WTC11 (cell line): ENCODE measurements around the gene PLA2G2D. TPM values are rescaled to one million over a fixed set of nuclear protein-coding genes. Genes with fewer than 3 reads are reported as not detected.

Experiments used
- ATAC-seq: fragments of 200-7000 bp; cut with Tn5 transposase; 2 replicates; pipeline ENCODE4 v1.10.0; 2021; ENCODE audit warnings: mild to moderate bottlenecking, moderate library complexity
- CTCF ChIA-PET: fragments of 300-600 bp; sonication (Branson Sonifier 250); formaldehyde crosslinking; loops from one replicate; lab custom pipeline; 2021; ENCODE audit warnings: antibody characterized with exemption; lab: Charles Lee
- POLR2A ChIA-PET: fragments of 350-600 bp; sonication (Branson Sonifier 250); formaldehyde crosslinking; loops from one replicate; lab custom pipeline; 2021; ENCODE audit warnings: antibody characterized with exemption; lab: Charles Lee
- DNase-seq: peaks from one replicate; pipeline ENCODE4 v3.0.0; 2021; ENCODE audit warnings: low spot score
- H3K27ac Mint-ChIP-seq: 2 replicates; pipeline ENCODE4 v1.8.0; 2021; ENCODE audit warnings: mixed read lengths
- H3K27me3 Mint-ChIP-seq: 2 replicates; pipeline ENCODE4 v1.8.0; 2021; ENCODE audit warnings: low read depth, mild to moderate bottlenecking, moderate library complexity, mixed read lengths
- H3K36me3 Mint-ChIP-seq: 2 replicates; pipeline ENCODE4 v1.8.0; 2021; ENCODE audit warnings: mixed read lengths
- H3K4me1 Mint-ChIP-seq: 2 replicates; pipeline ENCODE4 v1.8.0; 2022; ENCODE audit warnings: mixed read lengths
- H3K4me3 Mint-ChIP-seq: 2 replicates; pipeline ENCODE4 v1.8.0; 2021; ENCODE audit warnings: mild to moderate bottlenecking, moderate library complexity, mixed read lengths
- H3K9me3 Mint-ChIP-seq: 2 replicates; pipeline ENCODE4 v1.8.0; 2021; ENCODE audit warnings: mixed read lengths
- ATF6 ChIP-seq: sonication (generic); formaldehyde crosslinking; IDR thresholded peaks from 2 replicates; pipeline ENCODE4 v1.8.1; 2023; ENCODE audit warnings: mild to moderate bottlenecking, missing genetic modification reagents
- CBFB ChIP-seq: sonication (generic); formaldehyde crosslinking; IDR thresholded peaks from 2 replicates; pipeline ENCODE4 v1.8.1; 2022; ENCODE audit warnings: mild to moderate bottlenecking, low read depth, missing genetic modification reagents
- E2F1 ChIP-seq: sonication (generic); formaldehyde crosslinking; IDR thresholded peaks from 2 replicates; pipeline ENCODE4 v1.8.0; 2022; ENCODE audit warnings: mild to moderate bottlenecking, missing genetic modification reagents
- ELF4 ChIP-seq: sonication (generic); formaldehyde crosslinking; IDR thresholded peaks from 2 replicates; pipeline ENCODE4 v1.8.1; 2022; ENCODE audit warnings: low read depth, mild to moderate bottlenecking, moderate library complexity, missing genetic modification reagents
- EMX1 ChIP-seq: fragments of 250-450 bp; sonication (Bioruptor Pico); IDR thresholded peaks from 2 replicates; pipeline ENCODE4 v1.8.0; 2021; ENCODE audit warnings: mild to moderate bottlenecking
- FOXJ3 ChIP-seq: sonication (generic); formaldehyde crosslinking; IDR thresholded peaks from 2 replicates; pipeline ENCODE4 v1.9.0; 2021; ENCODE audit warnings: missing genetic modification reagents, mild to moderate bottlenecking, borderline replicate concordance
- FOXP1 ChIP-seq: sonication (generic); formaldehyde crosslinking; IDR thresholded peaks from 2 replicates; pipeline ENCODE4 v1.8.0; 2022; ENCODE audit warnings: missing genetic modification reagents, mild to moderate bottlenecking, moderate library complexity, borderline replicate concordance
- GTF2I ChIP-seq: fragments of 250-450 bp; sonication (Bioruptor Pico); conservative IDR thresholded peaks from 2 replicates; pipeline ENCODE4 v1.4.0; 2021; ENCODE audit warnings: mild to moderate bottlenecking
- JAZF1 ChIP-seq: fragments of 250-450 bp; sonication (Bioruptor Pico); IDR thresholded peaks from 2 replicates; pipeline ENCODE4 v1.9.0; 2021; ENCODE audit warnings: moderate library complexity, mild to moderate bottlenecking, inconsistent platforms
- KAT7 ChIP-seq: sonication (generic); formaldehyde crosslinking; IDR thresholded peaks from 2 replicates; pipeline ENCODE4 v1.8.1; 2023; ENCODE audit warnings: missing genetic modification reagents, mild to moderate bottlenecking, borderline replicate concordance
- NFE2L1 ChIP-seq: sonication (generic); formaldehyde crosslinking; IDR thresholded peaks from 2 replicates; pipeline ENCODE4 v1.8.1; 2023; ENCODE audit warnings: missing genetic modification reagents
- NFYB ChIP-seq: sonication (generic); formaldehyde crosslinking; conservative IDR thresholded peaks from 2 replicates; pipeline ENCODE4 v1.8.0; 2022; ENCODE audit warnings: low read depth, missing genetic modification reagents
- NR3C1 ChIP-seq: sonication (generic); formaldehyde crosslinking; conservative IDR thresholded peaks from 2 replicates; pipeline ENCODE4 v1.8.1; 2023; ENCODE audit warnings: low read depth, mild to moderate bottlenecking, missing genetic modification reagents
- OVOL2 ChIP-seq: fragments of 250-450 bp; sonication (Bioruptor Pico); IDR thresholded peaks from 2 replicates; pipeline ENCODE4 v1.9.0; 2021; ENCODE audit warnings: mild to moderate bottlenecking, borderline replicate concordance
- PRRX2 ChIP-seq: fragments of 250-450 bp; sonication (Bioruptor Pico); IDR thresholded peaks from 2 replicates; pipeline ENCODE4 v1.8.0; 2021; ENCODE audit warnings: mild to moderate bottlenecking
- RELA ChIP-seq: sonication (generic); formaldehyde crosslinking; IDR thresholded peaks from 2 replicates; pipeline ENCODE4 v1.8.1; 2022; ENCODE audit warnings: missing genetic modification reagents, mild to moderate bottlenecking, borderline replicate concordance
- RORB ChIP-seq: fragments of 250-450 bp; sonication (Bioruptor Pico); IDR thresholded peaks from 2 replicates; pipeline ENCODE4 v1.9.0; 2021; ENCODE audit warnings: mild to moderate bottlenecking
- ZBTB43 ChIP-seq: sonication (generic); formaldehyde crosslinking; IDR thresholded peaks from 2 replicates; pipeline ENCODE4 v1.8.1; 2023; ENCODE audit warnings: mild to moderate bottlenecking, missing genetic modification reagents
- ZNF423 ChIP-seq: fragments of 250-450 bp; sonication (Bioruptor Pico); IDR thresholded peaks from 2 replicates; pipeline ENCODE4 v2.1.2; 2022; ENCODE audit warnings: mild to moderate bottlenecking, moderate library complexity
- ZNF532 ChIP-seq: fragments of 250-450 bp; sonication (Bioruptor Pico); IDR thresholded peaks from 2 replicates; pipeline ENCODE4 v1.9.0; 2021; ENCODE audit warnings: mild to moderate bottlenecking, borderline replicate concordance
- total RNA-seq: library from RNA; stranded (reverse); gene quantifications from 3 replicates; pipeline ENCODE4 v1.2.3, GENCODE V29; 2021

Gene PLA2G2D
- total RNA-seq, 1 experiment from 2014 or later = not detected

- no peak for TF ChIP-seq ATF6 (CRISPR knock-in tag)
- TF ChIP-seq ZBTB43 (CRISPR knock-in tag) = no peak
- no peak for TF ChIP-seq ZNF423 (CRISPR knock-in tag)
- no peak for TF ChIP-seq FOXJ3
- TF ChIP-seq RELA (CRISPR knock-in tag) = no peak
- no peak for TF ChIP-seq CBFB
- no peak for TF ChIP-seq E2F1 (CRISPR knock-in tag)
- no peak for TF ChIP-seq JAZF1 (CRISPR knock-in tag)
- no peak for TF ChIP-seq FOXP1 (CRISPR knock-in tag)
- TF ChIP-seq EMX1 (CRISPR knock-in tag) = no peak
- no peak for TF ChIP-seq NFYB (CRISPR knock-in tag)
These were observed 26.0 kb downstream of the PLA2G2D start (continued) for GRCh38 chr1:20093303-20093702.

GRCh38 chr1:20090641-20091040 lies 28.7 kb downstream of the PLA2G2D start:
- ATAC-seq = no peak
- Mint-ChIP-seq H3K9me3 (peaks cover 40% of the 10 kb centered on the region), H3K4me3 (no peak overlapping the region), H3K4me1 (peaks cover 5% of the 10 kb centered on the region)
- TF ChIP-seq PRRX2 (CRISPR knock-in tag) (no peak), KAT7 (CRISPR knock-in tag) (no peak), ELF4 (CRISPR knock-in tag) (no peak), GTF2I (CRISPR knock-in tag) (no peak), OVOL2 (CRISPR knock-in tag) (no peak), JAZF1 (CRISPR knock-in tag) (no peak), NR3C1 (CRISPR knock-in tag) (no peak), RORB (CRISPR knock-in tag) (no peak), ZNF532 (CRISPR knock-in tag) (no peak), NFE2L1 (no peak)
- TF ChIP-seq, all 79 proteins: peak for 0
- peaks cover 6% of the 10 kb centered on the region; the same call in 1 of the 2 replicates for H3K36me3 Mint-ChIP-seq
- DNase-seq = no peak
- CTCF ChIA-PET = interaction anchor here (1.6 kb wide), 1 partner anchor 116 kb away, joined by 5 read pairs; no protein-coding TSS in a partner anchor
- POLR2A ChIA-PET = no interaction called here
- H3K27me3 Mint-ChIP-seq = peaks cover 14% of the 10 kb centered on the region
- no peak overlapping the region for H3K27ac Mint-ChIP-seq
